HCT116 (cell line): ENCODE measurements around the gene EEIG1. TPM values are rescaled to one million over a fixed set of nuclear protein-coding genes. Genes with fewer than 3 reads are reported as not detected.

Experiments used
- ATAC-seq: fragments of 200-7000 bp; cut with Tn5 transposase; 2 replicates; pipeline ENCODE4 v1.9.1; 2020; ENCODE audit warnings: mild to moderate bottlenecking, moderate library complexity
- BruUV-seq: library from RNA; stranded (reverse); fragments of 400-500 nt; replicated peaks from 2 replicates; lab custom pipeline; 2021; lab: Mats Ljungman, UMichigan
- CTCF ChIA-PET: fragments of 300-600 bp; sonication (Branson Sonifier 250); formaldehyde crosslinking; loops from one replicate; lab custom pipeline; 2021; ENCODE audit warnings: antibody characterized with exemption; lab: Charles Lee
- POLR2A ChIA-PET: fragments of 300-600, 350-600 bp; sonication (Branson Sonifier 250); formaldehyde crosslinking; loops from one replicate; lab custom pipeline; 2021; ENCODE audit warnings: antibody characterized with exemption; lab: Charles Lee
- RAD21 ChIA-PET, 2 experiments: fragments of 300-600 bp; sonication (Branson Sonifier 250); formaldehyde crosslinking; loops; one replicate each; lab custom pipeline; 2023; ENCODE audit warnings: low total read pairs in 2 of 2; ENCODE audit not compliant: uncharacterized antibody in 2 of 2, unreplicated experiment in 2 of 2, low non-redundant PET in 1 of 2; lab: Charles Lee
- DNase-seq: peaks from one replicate; pipeline ENCODE4 v3.0.0-alpha.2; 2010; ENCODE audit warnings: low read depth, low spot score
- H2AFZ ChIP-seq: fragments of 200-600 bp; shearing (Covaris generic), sonication (generic); 2 replicates; pipeline ENCODE4 v1.6.1; 2017; ENCODE audit warnings: low read depth, mixed run types, mixed read lengths, antibody characterized with exemption, low read length; ENCODE audit not compliant: poor library complexity, severe bottlenecking
- H3K27ac ChIP-seq: 2 replicates; pipeline ENCODE4 v1.5.1; 2012; ENCODE audit warnings: low read depth, low read length
- H3K27me3 ChIP-seq: fragments of 200-600 bp; sonication (generic); 2 replicates; pipeline ENCODE4 v1.6.1; 2016; ENCODE audit warnings: mixed run types, low read length, mixed read lengths; ENCODE audit not compliant: insufficient read depth
- H3K36me3 ChIP-seq, 2 experiments: fragments of 200-500 bp in 1 of 2; fragments of 200-600 bp in 1 of 2; sonication (Bioruptor generic) in 1 of 2; sonication (generic) in 1 of 2; 2 replicates each; pipeline versions ENCODE4 v1.5.1 to v1.6.1; 2014 to 2016; ENCODE audit warnings: low read length in 2 of 2, inconsistent platforms in 1 of 2, mixed read lengths in 1 of 2, mixed run types in 1 of 2; ENCODE audit not compliant: insufficient read depth in 2 of 2, control insufficient read depth in 1 of 2
- H3K4me1 ChIP-seq, 2 experiments: fragments of 200-600 bp in 1 of 2; sonication (generic) in 1 of 2; 2 replicates each; pipeline versions ENCODE4 v1.5.1 to v1.6.1; 2012 to 2017; ENCODE audit warnings: low read length in 2 of 2, inconsistent platforms in 1 of 2, mild to moderate bottlenecking in 1 of 2, mixed read lengths in 1 of 2, mixed run types in 1 of 2, moderate library complexity in 1 of 2; ENCODE audit not compliant: insufficient read depth in 2 of 2, control insufficient read depth in 1 of 2
- H3K4me2 ChIP-seq: fragments of 200-600 bp; sonication (generic); 2 replicates; pipeline ENCODE4 v1.6.1; 2017; ENCODE audit warnings: mixed run types, low read length, mixed read lengths
- H3K4me3 ChIP-seq, 2 experiments: fragments of 200-600 bp in 1 of 2; sonication (generic) in 1 of 2; replicated peaks in 1 of 2; 2 replicates each; pipeline ENCODE4 v1.5.1; 2011 to 2016; ENCODE audit warnings: low read length in 2 of 2, control low read depth in 1 of 2, low read depth in 1 of 2, mild to moderate bottlenecking in 1 of 2, mixed read lengths in 1 of 2, mixed run types in 1 of 2
- H3K79me2 ChIP-seq: fragments of 200-600 bp; sonication (generic); 2 replicates; pipeline ENCODE4 v1.6.1; 2017; ENCODE audit warnings: mild to moderate bottlenecking, mixed run types, low read length, moderate library complexity, mixed read lengths; ENCODE audit not compliant: insufficient read depth
- H3K9ac ChIP-seq: fragments of 200-600 bp; sonication (generic); 2 replicates; pipeline ENCODE4 v1.6.1; 2016; ENCODE audit warnings: low read length, mixed read lengths
- H3K9me2 ChIP-seq: fragments of 200-600 bp; sonication (generic), shearing (Covaris generic); 2 replicates; pipeline ENCODE4 v1.6.1; 2017; ENCODE audit warnings: mixed run types, mild to moderate bottlenecking, moderate library complexity; ENCODE audit not compliant: insufficient read depth
- H3K9me3 ChIP-seq, 2 experiments: fragments of 200-500 bp in 1 of 2; fragments of 200-600 bp in 1 of 2; sonication (Bioruptor generic) in 1 of 2; sonication (generic) in 1 of 2; 2 replicates each; pipeline ENCODE4 v1.6.1; 2014 to 2017; ENCODE audit warnings: low read length in 2 of 2, mixed read lengths in 2 of 2, inconsistent platforms in 1 of 2, low read depth in 1 of 2, mild to moderate bottlenecking in 1 of 2, mixed run types in 1 of 2, moderate library complexity in 1 of 2; ENCODE audit not compliant: control insufficient read depth in 1 of 2, insufficient read depth in 1 of 2
- H4K20me1 ChIP-seq: fragments of 200-600 bp; sonication (generic), shearing (Covaris generic); 2 replicates; pipeline ENCODE4 v1.6.1; 2017; ENCODE audit warnings: mixed run types, mild to moderate bottlenecking, moderate library complexity; ENCODE audit not compliant: insufficient read depth
- CBX3 ChIP-seq: IDR thresholded peaks from 2 replicates; pipeline ENCODE4 v1.6.1; 2012; ENCODE audit warnings: low read depth
- CTCF ChIP-seq, 3 experiments: fragments of 200-600 bp in 1 of 3; sonication (generic) in 1 of 3; IDR thresholded peaks in 2 of 3; conservative IDR thresholded peaks in 1 of 3; 2 replicates each; pipeline ENCODE4 v1.5.1; 2012 to 2017; ENCODE audit warnings: low read depth in 2 of 3, low read length in 2 of 3, antibody characterized with exemption in 1 of 3, borderline replicate concordance in 1 of 3, control low read depth in 1 of 3, mild to moderate bottlenecking in 1 of 3, mixed read lengths in 1 of 3, mixed run types in 1 of 3, moderate library complexity in 1 of 3; ENCODE audit not compliant: insufficient read depth in 1 of 3
- EGR1 ChIP-seq: IDR thresholded peaks from 2 replicates; pipeline ENCODE4 v1.6.1; 2012; ENCODE audit warnings: low read depth
- ELF1 ChIP-seq: IDR thresholded peaks from 2 replicates; pipeline ENCODE4 v1.6.1; 2012; ENCODE audit warnings: low read depth, borderline replicate concordance
- EZH2phosphoT487 ChIP-seq: fragments of 200-600 bp; IDR thresholded peaks from 2 replicates; pipeline ENCODE4 v1.6.1; 2018; ENCODE audit warnings: antibody characterized with exemption, borderline replicate concordance
- MAX ChIP-seq: IDR thresholded peaks from 2 replicates; pipeline ENCODE4 v1.6.1; 2012
- POLR2A ChIP-seq: IDR thresholded peaks from 2 replicates; pipeline ENCODE4 v1.7.0; 2011; ENCODE audit warnings: borderline replicate concordance; ENCODE audit not compliant: insufficient read depth, insufficient read length; ENCODE audit errors: extremely low read depth
- POLR2AphosphoS5 ChIP-seq: IDR thresholded peaks from 2 replicates; pipeline ENCODE4 v1.6.1; 2011; ENCODE audit warnings: mild to moderate bottlenecking, low read depth, low read length, moderate library complexity
- RAD21 ChIP-seq: IDR thresholded peaks from 2 replicates; pipeline ENCODE4 v1.6.1; 2012; ENCODE audit warnings: low read depth, mild to moderate bottlenecking
- SIN3A ChIP-seq: IDR thresholded peaks from 2 replicates; pipeline ENCODE4 v1.6.1; 2012; ENCODE audit warnings: low read depth
- SP1 ChIP-seq: IDR thresholded peaks from 2 replicates; pipeline ENCODE4 v1.6.1; 2012; ENCODE audit warnings: low read depth
- SRF ChIP-seq: IDR thresholded peaks from 2 replicates; pipeline ENCODE4 v1.6.1; 2012; ENCODE audit warnings: low read depth
- ZFX ChIP-seq: fragments of 450-650 bp; IDR thresholded peaks from 2 replicates; pipeline ENCODE4 v1.6.1; 2017
- intact Hi-C: fragments of 100-400 bp; cut with micrococcal nuclease; formaldehyde crosslinking; loops from 2 replicates; pipeline ENCODE4 v1.10.0; 2022
- total RNA-seq: library from RNA; stranded (reverse); gene quantifications from one replicate; pipeline ENCODE4 v1.2.1, GENCODE V29; 2021; ENCODE audit not compliant: unreplicated experiment
- TF ChIP-seq, protein P1 (sequence below): IDR thresholded peaks from 2 replicates; pipeline ENCODE4 v1.6.1; 2011; ENCODE audit warnings: mild to moderate bottlenecking, low read length, moderate library complexity; ENCODE audit not compliant: insufficient replicate concordance; ENCODE audit errors: extremely low read depth

Gene EEIG1
- total RNA-seq, 1 experiment from 2014 or later = 44.2 TPM

DNA sequence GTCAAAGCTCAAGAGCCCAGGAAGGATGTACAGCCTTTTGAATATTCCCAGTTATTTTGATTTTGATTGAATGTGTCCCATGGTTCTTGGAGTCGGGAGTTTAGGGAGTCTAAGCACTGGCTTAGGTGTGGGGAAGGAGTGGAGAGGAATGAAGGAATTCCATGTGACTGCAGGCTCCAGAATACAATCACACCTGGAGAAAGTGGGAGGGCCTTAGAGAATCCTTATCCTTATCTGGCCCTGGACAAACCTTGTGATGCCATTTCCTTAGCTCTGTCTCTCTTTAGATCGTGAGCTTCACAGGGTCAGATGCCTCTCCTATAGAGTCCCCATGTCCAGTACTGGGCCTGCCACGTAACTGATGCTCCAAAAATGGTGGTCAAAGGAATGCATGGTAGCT, 4.2 kb upstream of the EEIG1 start:
- ATAC-seq = no peak
- CTCF ChIA-PET = no interaction called here
- Histone ChIP-seq H3K4me2 (no peak overlapping the region), H3K79me2 (peaks cover 3% of the 10 kb centered on the region), H3K4me3 (no peak overlapping the region), H3K9ac (no peak overlapping the region), H3K27ac (no peak overlapping the region), H3K4me1 (peaks cover 13 to 28% of the 10 kb centered on the region in 2 experiments), H2AFZ (no peak overlapping the region), H3K36me3 (no peaks in the 10 kb centered on the region), H3K9me2 (no peaks in the 10 kb centered on the region), H4K20me1 (no peaks in the 10 kb centered on the region), H3K9me3 (no peaks in the 10 kb centered on the region), H3K27me3 (no peaks in the 10 kb centered on the region)
- BruUV-seq = no TSS peak
- POLR2A ChIA-PET = interaction anchor here (0.7 kb wide), 1 partner anchor 17 kb away, joined by 3 read pairs; no protein-coding TSS in a partner anchor
- intact Hi-C loops = no loop called here
- no peak for DNase-seq
- no peak for TF ChIP-seq SP1
- no peak for TF ChIP-seq EGR1
- TF ChIP-seq ZFX = no peak
- no peak for TF ChIP-seq POLR2A
- TF ChIP-seq RAD21 = no peak
- no peak for TF ChIP-seq EZH2phosphoT487
- no peak for TF ChIP-seq CTCF (IDR thresholded peaks at IDR 0.05 in 2 of 3, conservative IDR thresholded peaks at IDR 0.05 in 1 of 3; ENCODE audit: borderline replicate concordance in 1 of 3, insufficient read depth in 1 of 3, low read depth in 2 of 3, low read length in 2 of 3)
- no peak for TF ChIP-seq MAX
- TF ChIP-seq CBX3 = no peak
- TF ChIP-seq SIN3A = no peak
- TF ChIP-seq SRF = no peak
- TF ChIP-seq, protein P1, sequence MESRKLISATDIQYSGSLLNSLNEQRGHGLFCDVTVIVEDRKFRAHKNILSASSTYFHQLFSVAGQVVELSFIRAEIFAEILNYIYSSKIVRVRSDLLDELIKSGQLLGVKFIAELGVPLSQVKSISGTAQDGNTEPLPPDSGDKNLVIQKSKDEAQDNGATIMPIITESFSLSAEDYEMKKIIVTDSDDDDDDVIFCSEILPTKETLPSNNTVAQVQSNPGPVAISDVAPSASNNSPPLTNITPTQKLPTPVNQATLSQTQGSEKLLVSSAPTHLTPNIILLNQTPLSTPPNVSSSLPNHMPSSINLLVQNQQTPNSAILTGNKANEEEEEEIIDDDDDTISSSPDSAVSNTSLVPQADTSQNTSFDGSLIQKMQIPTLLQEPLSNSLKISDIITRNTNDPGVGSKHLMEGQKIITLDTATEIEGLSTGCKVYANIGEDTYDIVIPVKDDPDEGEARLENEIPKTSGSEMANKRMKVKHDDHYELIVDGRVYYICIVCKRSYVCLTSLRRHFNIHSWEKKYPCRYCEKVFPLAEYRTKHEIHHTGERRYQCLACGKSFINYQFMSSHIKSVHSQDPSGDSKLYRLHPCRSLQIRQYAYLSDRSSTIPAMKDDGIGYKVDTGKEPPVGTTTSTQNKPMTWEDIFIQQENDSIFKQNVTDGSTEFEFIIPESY = no peak
- TF ChIP-seq POLR2AphosphoS5 = no peak
- no peak for TF ChIP-seq ELF1
- TF ChIP-seq, all 23 proteins: peak for 0
- RAD21 ChIA-PET = no interaction called here
